ENCODE data around the gene MEAF6. TPM values are rescaled to one million over a fixed set of nuclear protein-coding genes. Genes with fewer than 3 reads are reported as not detected.

Gene MEAF6
- total RNA-seq: 58.8 and 85.2 TPM in 2 replicates

DNA sequence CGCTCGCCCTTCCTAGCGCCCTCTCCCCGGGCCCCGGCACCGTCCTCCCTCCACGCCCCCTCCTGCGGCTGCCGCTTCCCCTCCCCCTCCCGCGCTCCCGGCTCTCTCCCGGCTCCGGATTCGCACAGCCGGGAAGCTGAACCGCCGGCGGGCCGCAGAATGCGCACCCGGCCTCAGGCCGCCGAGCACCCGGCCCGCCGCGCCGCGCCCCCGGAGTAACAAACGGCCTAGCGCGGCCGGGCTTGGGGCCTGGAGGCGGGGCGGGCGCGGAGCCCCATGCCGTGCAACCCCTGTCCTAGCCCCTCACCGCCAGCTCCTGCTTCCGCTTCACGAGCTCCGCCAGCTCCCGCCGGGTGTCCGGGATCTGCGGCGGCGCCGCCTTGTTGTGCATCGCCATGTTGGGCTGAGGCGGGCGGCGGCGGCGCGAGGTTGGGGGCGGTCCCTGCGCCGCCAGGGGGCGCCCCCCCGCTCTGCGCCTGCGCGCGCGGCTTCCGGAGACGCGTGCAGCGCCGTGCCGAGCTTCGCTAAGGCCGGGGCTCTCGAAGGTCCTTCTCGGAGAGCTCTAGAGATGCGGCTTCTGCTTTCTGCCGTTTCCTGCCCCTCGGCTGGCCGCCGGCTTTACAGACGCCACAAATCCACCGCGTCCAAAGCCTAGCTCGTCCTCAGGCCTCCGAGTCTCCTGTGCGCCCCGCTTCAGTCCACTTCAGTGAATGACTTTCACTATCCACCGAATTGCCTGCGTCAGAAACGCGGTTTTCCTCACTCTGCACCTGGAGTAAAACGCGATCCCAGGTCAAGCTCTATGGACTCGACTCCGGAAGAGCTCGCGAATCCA lies at the start of gene MEAF6:
MEAF6 (minus strand) TSS at position 417 of the 835 bp plus-strand sequence; CDS start at position 397, 20 bp downstream.

DNA sequence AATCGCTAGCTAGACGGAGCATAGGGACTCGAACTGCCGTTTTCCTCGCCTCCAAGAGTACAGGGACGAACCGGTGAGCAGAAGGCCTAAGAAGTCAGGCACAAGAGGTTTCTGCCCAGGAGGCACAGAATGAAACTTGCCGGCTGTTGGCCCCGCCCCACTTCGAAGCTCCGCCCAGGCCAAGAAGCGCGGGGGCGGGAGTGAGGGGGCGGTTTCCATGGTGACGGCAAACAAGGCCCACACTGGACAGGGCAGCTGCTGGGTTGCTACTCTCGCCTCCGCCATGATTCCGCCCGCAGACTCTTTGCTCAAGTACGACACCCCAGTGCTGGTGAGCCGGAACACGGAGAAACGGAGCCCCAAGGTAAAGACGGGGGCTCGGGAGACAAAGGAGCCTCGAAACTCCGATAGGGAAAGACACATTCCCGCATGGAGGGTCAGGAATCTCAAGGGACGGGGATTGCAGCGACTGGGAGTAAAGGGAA lies 42.2 kb upstream of the MEAF6 start, which contains the start of gene DNALI1:
DNALI1 (plus strand) TSS at position 229 of the 485 bp plus-strand sequence; CDS start at position 284, 55 bp downstream.

DNA sequence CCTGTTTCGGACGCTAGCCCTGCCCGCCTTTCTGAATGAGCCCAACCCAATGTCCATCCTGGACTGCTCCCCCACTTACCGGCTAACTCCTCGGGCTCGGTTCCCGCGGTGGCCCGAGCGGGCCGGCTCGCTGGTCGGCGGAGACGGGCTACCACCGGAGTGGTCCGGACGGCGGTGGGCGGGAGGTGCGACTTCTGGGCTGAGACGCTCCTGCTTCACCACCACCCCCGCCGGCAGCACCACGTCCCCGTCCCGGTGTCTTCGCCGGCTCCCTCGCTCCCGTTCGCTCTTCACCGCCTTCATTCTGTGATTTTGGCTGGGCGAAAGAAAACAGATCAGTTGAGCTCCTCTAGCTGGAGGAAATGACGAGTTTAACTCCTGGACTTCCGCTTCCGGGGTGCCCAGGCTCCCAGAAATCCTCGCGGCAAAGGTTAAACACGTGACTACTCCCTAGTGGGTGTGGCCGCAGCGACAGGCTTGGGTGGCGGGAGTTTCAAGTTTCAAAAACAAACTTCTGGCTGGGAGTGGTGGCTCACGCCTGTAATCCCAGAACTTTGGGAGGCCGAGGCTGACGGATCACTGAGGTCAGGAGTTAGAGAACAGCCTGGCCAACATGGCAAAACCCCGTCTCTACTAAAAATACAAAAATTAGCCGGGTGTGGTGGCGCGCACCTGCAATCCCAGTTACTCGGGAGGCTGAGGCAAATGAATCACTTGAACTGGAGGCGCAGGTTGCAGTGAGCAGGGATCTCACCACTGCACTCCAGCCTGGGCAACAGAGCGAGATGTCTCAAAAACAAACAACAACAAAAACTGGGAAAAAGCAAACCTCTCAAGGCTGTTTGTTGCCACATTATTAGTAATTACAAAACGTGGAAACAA lies 39.6 kb upstream of the MEAF6 start, which contains the start of gene SNIP1:
SNIP1 (minus strand) TSS at position 367 of the 882 bp plus-strand sequence; CDS start at position 303, 64 bp downstream.

DNA sequence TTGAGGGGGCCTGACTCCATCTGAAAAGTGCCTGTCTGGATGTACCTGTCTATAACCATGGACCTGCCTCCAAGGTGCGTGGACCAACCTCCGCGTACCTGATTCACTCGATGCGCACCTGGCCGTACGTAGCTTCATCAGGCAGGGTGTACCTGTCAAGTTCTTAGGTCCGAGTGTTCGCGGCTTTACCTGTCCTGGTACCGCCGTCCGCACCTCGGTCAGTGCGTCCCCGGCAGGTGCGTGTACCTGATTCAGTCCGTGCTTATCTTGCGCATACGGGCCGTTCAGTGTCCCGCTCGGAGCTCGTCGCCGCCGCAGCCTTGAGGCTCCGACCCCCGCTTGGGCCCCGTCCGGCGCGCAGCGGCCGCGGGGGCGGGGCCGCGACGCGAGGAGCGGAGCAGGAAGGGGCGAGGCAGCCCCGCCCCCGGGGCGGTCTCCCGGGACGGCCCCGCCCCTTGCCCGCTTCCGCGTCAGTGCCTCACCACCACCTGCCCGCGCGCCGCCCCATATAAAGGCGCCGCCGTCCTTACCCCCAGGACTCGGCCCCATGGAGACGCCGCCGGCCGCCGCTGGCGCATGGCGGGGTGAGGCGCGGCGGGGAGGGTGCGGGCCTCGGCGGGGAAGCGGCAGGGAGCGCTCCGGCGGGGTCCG lies 40.4 kb downstream of the MEAF6 start, which contains the start of gene ZC3H12A:
ZC3H12A (plus strand) TSS at position 535 of the 651 bp plus-strand sequence. CDS start 917 bp downstream, outside the sequence.

Other genes starting within 250 kb of the MEAF6 start
- gene ZC3H12A, start 40.2 kb downstream of the MEAF6 start, total RNA-seq: 4.2 and 5.7 TPM in 2 replicates
- 7.9 and 11.3 TPM in 2 replicates for gene SNIP1, start 39.5 kb upstream of the MEAF6 start, total RNA-seq
- 0.20 and 0.34 TPM in 2 replicates for gene DNALI1, start 42.2 kb upstream of the MEAF6 start, total RNA-seq
- 30.7 and 33.2 TPM in 2 replicates for gene GNL2, start 81.2 kb upstream of the MEAF6 start, total RNA-seq
- gene RSPO1, start 120.1 kb upstream of the MEAF6 start, total RNA-seq: not detected in 2 replicates
- 31.5 and 34.0 TPM in 2 replicates for gene CDCA8, start 177.8 kb upstream of the MEAF6 start, total RNA-seq